DOHH2 (cell line): ENCODE measurements around the gene DMXL2.

Experiments used
- CTCF ChIP-seq: fragments of 200-600 bp; sonication (generic); IDR thresholded peaks from one replicate; pipeline ENCODE4 v1.5.1; 2014; ENCODE audit warnings: antibody characterized with exemption, mild to moderate bottlenecking, low read depth, low read length; ENCODE audit not compliant: poor library complexity, severe bottlenecking
- EZH2phosphoT487 ChIP-seq: fragments of 200-600 bp; sonication (generic); IDR thresholded peaks from 2 replicates; pipeline ENCODE4 v1.6.1; 2017; ENCODE audit warnings: borderline replicate concordance, mild to moderate bottlenecking, antibody characterized with exemption, low read length, moderate library complexity, mixed read lengths

- TF ChIP-seq EZH2phosphoT487 (no peak), CTCF (no peak)
Observed at GRCh38 chr15:51405693-51406523, 216.7 kb downstream of the DMXL2 start.
